Mesenteric fat pad (tissue), 1 donor: ENCODE data around the gene PCLAF. TPM values are rescaled to one million over a fixed set of nuclear protein-coding genes. Genes with fewer than 3 reads are reported as not detected.
"Not testable (repeated sequence)": the region's sequence is repeated elsewhere in the genome, so short reads cannot be mapped to it uniquely, and the experiment has no call there.

Experiments
- DNase-seq: peaks from one replicate; pipeline ENCODE4 v3.0.0-alpha.2; 2020; ENCODE audit warnings: low spot score
- total RNA-seq: library from RNA; stranded (reverse); fragmentation: NEBNext Ultra II Directional; extraction: Animal tissue kit (Norgen Biotek cat#: 25700); gene quantifications from one replicate; pipeline ENCODE4 v1.2.1, GENCODE V29; 2021
- donor health status: DM: yes; HTN: yes; CAD: no.

Gene PCLAF
- total RNA-seq, 1 donor from 2014 or later, result 0.35 TPM

DNA sequence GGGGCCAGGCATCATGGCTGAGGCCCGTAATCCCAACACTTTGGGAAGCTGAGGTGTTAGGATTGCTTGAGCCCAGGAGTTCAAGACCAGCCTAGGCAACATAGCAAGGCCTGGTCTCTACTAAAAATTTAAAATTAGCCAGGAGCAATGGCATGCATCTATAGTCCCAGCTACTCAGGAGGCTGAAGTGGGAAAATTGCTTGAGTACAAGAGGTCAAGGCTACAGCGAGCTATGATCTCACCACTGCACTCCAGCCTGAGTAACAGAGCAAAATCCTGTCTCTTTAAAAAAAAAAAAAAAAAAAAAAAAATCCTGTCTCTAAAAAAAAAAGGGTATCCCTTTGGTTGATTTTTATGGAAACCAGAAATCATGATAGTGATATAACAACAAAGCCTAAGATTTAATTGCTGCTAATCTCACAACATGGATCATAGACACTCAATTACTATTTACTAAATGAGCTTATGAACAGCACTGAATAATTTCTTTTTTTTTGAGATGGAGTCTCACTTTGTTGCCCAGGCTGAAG is 12.1 kb downstream of the PCLAF start:
- DNase-seq, result no peak

DNA sequence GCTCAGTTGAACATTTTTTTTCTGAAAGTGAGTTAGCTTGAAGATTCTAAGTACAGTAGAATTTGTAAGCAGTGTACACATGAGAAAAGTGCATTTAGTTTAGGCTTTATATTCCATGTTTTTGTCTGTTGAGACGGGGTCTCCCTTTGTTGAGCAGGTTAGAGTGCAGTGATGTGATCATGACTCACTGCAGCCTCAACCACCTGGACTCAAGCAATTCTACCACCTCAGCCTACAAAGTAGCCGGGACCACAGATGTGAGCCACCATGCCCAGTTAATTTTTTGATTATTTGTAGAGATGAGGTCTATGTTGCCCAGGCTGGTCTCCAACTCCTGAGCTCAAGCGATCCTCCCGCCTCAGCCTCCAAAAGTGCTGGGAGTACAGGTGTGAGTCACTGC is 20.0 kb downstream of the PCLAF start:
- no peak for DNase-seq

DNA sequence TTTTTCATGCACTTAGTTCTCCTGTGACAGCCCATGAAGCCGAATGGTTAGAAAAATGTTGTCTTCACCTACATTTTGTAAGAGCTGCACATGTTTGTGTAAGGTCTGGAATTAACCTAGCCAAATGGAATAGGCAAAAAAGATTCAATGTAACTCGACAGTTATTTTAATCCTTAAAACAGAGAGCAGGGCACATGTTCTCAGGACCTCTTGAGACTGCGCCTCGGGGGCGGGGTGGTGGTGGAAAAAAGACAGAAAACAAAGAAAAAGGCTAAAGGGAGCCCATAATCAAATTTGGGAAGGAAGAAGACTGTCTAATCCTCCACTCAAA is 24.6 kb downstream of the PCLAF start:
- no peak for DNase-seq

DNA sequence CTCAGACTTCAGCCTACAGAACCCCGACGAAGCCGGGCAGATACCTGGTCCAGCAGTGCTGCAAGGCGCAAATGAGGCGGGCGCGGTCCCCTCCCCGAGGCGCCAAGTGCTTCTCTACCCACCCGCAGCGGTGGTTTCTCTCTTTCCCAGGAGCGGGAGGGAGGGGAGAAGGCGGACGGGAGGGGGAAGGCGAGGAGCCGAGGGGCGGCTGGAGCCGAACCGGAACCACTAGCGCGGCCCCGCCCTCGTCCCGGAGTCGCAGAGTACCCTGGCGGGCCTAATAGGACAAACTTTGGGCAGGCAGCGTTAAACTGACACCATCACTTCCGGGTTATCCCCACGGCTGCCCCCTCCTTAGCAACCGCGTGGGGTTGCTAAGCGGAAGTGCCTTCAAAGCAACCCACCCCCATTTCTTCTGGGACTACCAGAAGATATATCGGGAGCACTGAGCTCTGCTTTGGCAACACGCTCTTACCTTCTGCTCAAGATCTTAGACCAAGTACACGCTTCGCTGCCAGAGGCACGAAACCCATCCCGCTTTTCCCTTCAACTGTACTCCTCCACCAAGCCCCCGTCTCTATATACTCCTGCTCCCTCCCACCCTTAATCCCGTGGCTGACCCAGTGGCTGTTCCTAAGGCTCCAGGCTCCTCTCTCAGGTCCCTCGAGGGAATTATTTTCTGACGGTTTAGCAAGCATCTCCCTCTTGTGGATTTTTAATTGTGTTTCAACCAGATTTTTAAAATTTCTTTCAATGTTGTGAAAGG is 25.1 kb downstream of the PCLAF start, which contains the start of gene CSNK1G1:
Gene CSNK1G1, minus strand, starts transcription at position 230 of the 766 bp plus-strand sequence. CDS start 55,674 bp downstream, outside the sequence.
- DNase-seq, result peak; percentile 97

DNA sequence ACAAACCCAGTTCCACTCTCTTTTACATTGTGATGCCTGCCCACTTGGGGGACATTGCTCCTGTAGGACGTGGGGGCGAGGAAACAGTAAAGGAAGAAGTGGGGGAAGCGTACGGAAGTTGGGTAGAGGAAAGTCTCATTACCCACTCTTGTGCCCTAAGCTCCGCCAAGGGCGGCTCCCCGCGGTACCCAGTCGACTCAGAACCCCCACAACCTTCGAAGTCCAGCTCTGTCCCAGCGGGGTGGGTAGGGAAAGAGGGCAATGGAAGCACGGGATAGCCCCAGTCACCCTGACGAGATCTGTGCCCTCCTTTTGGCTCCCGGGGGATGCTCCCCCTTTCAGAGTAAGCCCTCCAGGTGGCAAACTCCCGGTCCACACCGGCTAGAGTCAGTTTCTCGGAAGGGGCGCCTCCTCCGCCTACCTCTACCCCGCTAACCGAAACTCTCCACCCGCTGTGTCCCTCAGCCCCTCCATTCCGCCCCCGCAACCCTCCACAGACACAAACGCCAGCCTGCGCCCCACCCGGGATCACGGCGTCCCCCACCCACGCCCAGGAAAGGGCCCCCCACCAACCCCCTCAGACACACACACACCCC is 25.8 kb downstream of the PCLAF start:
- DNase-seq, result no peak

DNA sequence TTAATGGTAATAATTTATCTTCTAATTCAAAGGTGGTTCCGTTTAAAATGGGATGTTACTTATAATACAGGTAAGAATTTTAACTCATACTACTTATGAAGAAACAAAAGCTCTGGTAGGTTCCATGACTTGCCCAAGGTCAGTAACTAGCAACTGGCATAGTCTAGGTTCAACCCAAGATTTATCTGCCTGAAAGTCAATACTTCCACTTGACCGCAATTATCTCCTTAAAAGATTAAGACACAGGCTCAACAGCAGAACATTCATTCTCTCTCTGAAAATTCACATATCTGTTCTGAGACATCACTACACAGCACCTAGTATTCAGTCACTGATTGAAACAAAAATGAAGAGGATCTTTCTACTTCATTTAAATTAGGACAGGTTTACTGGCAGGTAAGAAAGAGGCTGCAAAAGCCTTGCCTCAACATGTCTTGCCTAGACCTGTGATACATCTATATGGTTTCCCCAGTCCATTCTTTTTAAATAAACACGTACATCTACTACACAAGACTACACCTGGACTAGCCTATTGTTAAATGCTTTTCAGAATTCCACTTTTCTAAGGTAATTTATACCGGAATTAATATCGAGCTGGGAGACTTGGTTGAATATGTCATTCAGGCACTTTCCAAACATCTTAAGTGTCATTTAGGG is 26.4 kb downstream of the PCLAF start:
- DNase-seq, result no peak

DNA sequence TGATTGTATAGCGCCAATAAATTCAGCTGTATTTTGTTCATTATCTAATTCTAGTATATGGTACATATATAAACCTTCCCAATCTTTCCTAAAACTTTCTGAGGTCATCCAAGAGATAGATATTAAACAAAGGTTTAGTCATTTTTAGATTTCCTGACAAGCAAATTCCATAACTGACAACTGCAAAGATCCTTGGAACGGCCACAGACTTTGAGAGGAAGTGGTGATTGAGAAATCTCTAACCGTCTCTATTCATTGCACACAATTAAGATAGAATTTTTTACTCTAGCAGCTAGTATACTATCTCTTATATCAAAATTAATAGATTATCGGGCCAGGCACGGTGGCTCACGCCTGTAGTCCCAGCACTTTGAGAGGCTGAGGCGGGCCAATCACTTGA is 30.0 kb downstream of the PCLAF start:
- DNase-seq, result no peak

DNA sequence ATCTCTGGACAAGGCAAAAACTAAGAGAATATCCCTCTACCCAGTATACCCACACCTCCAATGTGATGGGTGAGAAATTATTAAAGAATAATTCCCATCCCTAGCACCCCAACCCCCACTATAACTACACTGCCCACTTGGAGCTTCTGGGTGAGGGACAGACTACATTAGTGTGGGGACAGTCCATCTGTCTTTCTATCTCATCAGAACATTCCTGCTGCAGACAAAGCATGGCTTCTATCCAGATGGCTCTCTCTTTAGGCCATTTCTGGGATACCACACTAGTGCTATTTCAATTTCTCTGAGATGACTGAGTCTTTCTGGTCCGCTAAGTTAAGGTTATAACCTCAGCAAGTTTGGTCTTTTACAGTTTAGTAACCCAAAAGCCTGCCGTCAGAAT is 31.9 kb downstream of the PCLAF start:
- DNase-seq, result no peak

DNA sequence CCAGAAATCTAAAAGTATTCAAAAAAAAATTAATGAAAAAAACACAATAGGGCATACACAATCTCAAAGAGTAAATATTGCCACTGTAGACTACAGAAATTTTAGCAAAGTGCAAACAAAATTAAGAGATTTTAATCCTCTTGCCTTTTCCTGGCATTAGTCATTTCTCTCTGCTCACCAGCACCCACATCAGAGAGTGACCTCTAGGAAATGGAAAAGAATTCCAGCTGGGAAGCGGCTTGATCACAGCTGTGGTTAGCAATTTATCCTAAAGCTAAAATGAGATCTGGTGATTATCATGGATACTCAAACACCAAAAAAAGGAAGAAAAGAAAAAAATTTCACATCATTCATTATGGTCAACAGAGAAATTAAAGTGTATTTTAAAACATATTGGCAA is 32.8 kb downstream of the PCLAF start:
- DNase-seq, result no peak

DNA sequence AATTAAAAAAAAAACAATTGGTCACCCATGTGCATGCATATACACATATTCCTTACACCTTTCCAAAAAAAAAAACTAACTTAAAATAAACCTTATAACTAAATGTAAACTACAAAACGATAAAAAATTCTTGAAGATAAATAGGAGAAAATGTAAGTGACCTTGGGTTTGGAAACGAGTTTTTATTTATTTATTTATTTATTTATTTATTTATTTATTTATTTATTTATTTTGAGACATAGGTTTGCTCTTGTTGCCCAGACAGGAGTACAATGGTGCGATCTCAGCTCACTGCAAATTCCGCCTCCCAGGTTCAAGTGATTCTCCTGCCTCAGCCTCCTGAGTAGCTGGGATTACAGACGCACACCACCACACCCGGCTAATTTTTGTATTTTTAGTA is 35.0 kb downstream of the PCLAF start:
- not testable (repeated sequence) for DNase-seq

DNA sequence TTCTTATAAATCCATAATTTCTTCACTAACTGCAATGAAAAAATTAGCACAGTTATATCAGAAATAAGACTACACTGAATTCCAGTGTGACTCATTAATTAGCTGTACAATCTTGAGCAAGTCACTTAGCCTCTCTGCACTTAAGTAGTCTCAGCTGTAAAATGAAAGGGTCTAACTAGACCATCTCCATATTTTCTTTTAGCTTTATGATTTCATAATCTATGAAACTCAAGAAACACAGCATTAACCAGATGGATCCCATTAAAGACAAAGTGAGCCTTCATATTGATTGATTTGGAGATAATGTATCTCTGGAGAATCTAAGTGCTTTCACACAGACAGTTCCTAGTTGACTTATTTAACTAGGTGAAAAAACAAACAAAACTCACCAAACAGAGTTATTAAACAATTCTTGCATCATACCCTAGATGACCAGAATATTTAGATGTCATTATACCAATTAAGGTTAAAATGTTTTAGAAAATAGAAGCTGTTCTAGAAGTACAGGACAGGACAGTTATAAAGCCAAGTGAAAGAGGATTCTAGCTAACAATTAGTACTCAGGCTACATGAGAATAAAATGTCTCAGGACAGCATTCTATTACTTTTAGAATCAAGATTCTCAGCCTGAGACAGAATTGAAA is 36.5 kb downstream of the PCLAF start:
- no peak for DNase-seq

DNA sequence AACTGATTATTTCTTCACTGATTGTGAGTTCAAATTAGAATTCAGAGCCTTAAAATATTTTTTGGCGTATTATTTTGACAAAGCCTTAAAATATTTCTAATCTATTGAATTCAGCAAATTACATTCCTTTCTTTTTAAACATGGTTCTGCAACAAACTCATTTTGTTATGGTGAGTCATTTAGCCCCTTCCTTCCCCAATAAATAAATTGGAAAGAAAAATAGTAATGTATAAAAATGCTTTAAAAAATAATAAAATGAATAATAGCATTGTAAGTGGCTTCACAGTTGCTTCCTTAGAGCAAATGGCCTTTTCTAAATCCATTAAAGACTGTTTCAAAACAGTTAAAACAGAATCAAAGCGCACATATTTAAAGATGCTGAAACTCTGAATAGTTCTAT is 37.4 kb downstream of the PCLAF start:
- DNase-seq, result no peak

DNA sequence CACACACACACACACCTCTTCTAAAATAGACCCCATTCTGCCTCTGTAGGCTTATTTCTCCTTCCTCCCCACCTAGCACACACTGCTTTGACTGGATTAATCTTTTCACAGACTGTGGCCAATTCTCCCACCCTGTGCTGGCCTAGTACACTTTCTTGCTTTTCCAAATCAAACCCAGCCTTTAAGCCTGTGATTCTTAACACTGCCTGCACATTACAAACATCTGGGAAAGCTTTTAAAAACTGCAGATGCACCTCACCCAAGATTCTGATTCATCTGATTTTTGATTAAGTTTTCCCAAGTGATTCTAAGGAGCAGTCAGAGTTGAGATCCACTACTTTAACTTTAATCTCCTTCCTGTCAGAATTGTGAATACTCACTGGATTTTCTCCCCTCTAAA is 38.0 kb downstream of the PCLAF start:
- DNase-seq, result no peak

DNA sequence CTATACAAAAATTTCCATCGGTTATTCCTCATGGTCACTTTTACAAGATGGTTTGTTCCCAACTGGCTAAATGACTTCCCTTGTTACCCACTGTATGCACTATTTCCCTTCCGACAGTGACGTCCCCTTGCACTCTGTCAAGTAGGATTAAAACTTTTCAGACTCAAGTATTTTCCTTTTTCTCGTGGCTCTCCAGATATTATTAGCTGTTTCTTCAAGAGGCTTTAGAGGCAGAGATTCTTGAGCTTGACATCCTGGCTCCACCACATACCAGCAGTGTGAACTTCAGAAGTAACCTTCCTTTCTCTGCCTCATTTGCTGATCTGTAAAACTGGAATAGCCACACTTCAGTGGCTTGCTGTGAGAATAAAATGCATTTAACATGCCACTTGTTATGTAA is 39.3 kb downstream of the PCLAF start:
- no peak for DNase-seq

DNA sequence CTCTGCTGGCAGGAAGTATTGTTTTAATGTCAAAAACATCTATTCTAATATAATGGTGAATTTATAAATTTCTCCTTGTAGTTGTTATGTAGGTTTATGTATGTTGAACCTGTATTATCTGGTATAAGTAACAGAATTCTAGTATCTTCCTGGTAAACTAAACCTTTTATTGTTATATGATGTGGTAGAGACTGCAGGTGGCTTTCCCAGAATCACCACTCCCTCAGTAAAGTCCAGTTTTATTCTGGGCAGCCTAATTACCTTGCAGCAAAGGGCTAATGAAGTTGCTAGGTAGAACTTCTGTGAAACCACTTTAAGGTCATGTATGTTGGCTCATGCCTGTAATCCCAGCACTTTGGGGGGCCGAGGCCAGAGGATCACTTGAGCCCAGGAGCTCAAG is 40.9 kb downstream of the PCLAF start:
- DNase-seq, result no peak

DNA sequence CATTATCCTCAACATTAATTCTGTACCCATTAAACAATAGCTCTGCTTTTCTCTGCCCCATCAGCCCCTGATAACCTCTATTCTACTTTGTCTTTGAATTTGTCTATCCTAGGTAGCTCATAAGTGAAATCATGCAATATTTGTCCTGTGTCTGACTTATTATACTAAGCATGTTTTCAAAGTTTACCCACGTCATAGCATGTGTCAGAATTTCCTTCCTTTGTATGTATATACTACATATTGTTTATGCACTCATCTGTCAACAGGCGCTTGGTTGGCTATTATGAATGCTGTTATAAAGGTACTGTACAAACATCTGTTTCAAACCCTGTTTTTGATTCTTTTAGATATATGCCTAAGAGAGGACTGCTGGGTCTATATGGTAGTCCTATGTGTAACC is 43.5 kb downstream of the PCLAF start:
- DNase-seq, result no peak

DNA sequence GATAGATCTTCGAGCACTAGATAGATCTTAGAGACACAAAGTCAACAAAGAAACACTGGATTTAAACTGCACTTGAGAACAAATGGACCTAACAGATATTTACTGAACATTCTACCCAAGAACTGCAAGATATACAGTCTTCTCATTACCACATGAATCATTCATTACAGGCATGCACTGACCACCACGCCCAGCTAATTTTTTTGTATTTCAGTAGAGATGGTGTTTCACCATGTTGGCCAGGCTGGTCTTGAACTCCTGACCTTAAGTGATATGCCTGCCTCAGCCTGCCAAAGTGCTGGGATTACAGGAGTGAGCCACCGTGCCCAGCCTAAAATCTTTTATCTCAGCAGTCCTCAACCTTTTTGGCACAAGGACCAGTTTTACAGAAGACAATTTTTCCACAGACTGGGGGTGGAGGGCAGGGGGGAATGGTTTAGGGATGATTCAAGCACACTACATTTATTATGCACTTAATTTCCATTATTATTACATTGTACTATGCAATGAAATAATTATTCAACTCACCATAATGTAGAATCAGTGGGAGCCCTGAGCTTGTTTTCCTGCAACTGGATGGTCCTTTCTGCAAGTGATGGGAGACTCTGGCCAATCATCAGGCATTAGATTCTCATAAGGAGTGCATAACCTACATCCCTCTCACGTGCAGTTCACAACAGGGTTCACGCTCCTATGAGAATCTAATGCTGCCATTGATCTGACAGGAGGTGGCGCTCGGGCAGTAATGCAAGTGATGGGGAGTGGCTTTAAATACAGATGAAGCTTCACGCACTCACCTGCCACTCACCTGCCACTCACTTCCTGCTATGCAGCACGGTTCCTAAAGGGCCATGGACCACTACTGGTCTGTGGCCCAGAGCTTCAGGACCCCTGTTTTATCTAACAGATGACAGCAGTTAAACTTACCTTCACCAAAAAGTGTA is 47.0 kb downstream of the PCLAF start:
- DNase-seq, result no peak

DNA sequence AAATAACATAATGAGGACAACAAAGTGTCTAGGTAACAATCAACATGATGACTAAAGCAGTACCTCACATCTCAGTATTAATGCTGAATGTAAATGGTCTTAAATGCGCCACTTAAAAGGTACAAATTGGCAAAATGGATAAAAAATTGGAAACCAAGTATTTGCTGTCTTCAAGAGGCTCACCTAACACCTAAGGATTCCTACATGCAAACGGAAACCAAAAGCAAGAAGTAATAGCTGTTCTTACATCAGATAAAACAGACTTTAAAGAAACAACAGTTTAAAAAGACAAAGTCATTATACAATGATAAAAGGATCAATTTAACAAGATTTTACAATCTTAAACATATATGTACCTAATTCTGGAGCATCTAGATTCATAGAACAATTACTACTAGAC is 47.7 kb downstream of the PCLAF start:
- DNase-seq, result no peak

DNA sequence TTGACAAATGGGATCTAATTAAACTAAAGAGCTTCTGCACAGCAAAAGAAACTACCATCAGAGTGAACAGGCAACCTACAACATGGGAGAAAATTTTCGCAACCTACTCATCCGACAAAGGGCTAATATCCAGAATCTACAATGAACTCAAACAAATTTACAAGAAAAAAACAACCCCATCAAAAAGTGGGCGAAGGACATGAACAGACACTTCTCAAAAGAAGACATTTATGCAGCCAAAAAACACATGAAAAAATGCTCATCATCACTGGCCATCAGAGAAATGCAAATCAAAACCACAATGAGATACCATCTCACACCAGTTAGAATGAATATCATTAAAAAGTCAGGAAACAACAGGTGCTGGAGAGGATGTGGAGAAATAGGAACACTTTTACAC is 49.6 kb downstream of the PCLAF start:
- DNase-seq, result not testable (repeated sequence)

DNA sequence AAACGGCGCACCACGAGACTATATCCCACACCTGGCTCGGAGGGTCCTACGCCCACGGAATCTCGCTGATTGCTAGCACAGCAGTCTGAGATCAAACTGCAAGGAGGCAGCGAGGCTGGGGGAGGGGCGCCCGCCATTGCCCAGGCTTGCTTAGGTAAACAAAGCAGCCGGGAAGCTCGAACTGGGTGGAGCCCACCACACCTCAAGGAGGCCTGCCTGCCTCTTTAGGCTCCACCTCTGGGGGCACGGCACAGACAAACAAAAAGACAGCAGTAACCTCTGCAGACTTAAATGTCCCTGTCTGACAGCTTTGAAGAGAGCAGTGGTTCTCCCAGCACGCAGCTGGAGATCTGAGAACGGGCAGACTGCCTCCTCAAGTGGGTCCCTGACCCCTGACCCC is 54.3 kb downstream of the PCLAF start:
- DNase-seq, result not testable (repeated sequence)

DNA sequence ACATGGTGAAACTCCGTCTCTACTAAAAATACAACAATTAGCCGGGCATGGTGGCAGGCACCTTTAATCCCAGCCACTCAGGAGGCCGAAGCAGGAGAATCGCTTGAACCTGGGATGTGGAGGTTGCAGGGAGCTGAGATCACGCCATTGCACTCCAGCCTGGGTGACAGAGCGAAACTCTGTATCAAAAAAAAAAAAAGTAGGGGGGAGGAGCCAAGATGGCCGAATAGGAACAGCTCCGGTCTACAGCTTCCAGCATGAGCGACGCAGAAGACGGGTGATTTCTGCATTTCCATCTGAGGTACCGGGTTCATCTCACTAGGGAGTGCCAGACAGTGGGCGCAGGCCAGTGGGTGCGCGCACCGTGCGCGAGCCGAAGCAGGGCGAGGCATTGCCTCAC is 54.8 kb downstream of the PCLAF start:
- not testable (repeated sequence) for DNase-seq
